Neuronal stem cell (in vitro differentiated cells): ENCODE data around the gene PSD2.

ENCODE experiments used
- DNase-seq: peaks from one replicate; pipeline ENCODE4 v3.0.0-alpha.2; 2013; ENCODE audit warnings: low spot score
- H2AFZ ChIP-seq: one replicate; pipeline ENCODE4 v1.6.1; 2013; ENCODE audit warnings: mild to moderate bottlenecking, low read length, inconsistent platforms
- H2AK5ac ChIP-seq: 2 replicates; pipeline ENCODE4 v1.6.1; 2013; ENCODE audit warnings: low read depth, mild to moderate bottlenecking, inconsistent platforms, low read length, moderate library complexity, mixed read lengths
- H2BK120ac ChIP-seq: 2 replicates; pipeline ENCODE4 v1.6.1; 2013; ENCODE audit warnings: low read depth, mild to moderate bottlenecking, inconsistent platforms, low read length, moderate library complexity, mixed read lengths
- H2BK12ac ChIP-seq: one replicate; pipeline ENCODE4 v1.6.1; 2013; ENCODE audit warnings: low read length, inconsistent platforms
- H2BK15ac ChIP-seq: 2 replicates; pipeline ENCODE4 v1.6.1; 2013; ENCODE audit warnings: mild to moderate bottlenecking, low read length, inconsistent platforms, mixed read lengths
- H2BK5ac ChIP-seq: one replicate; pipeline ENCODE4 v1.6.1; 2013; ENCODE audit warnings: inconsistent platforms, mild to moderate bottlenecking, low read length, moderate library complexity
- H3K14ac ChIP-seq: one replicate; pipeline ENCODE4 v1.6.1; 2013; ENCODE audit warnings: low read length, inconsistent platforms
- H3K18ac ChIP-seq: 2 replicates; pipeline ENCODE4 v1.6.1; 2013; ENCODE audit warnings: low read length, inconsistent platforms
- H3K23ac ChIP-seq: 2 replicates; pipeline ENCODE4 v1.6.1; 2013; ENCODE audit warnings: low read depth, mild to moderate bottlenecking, mixed read lengths, low read length, inconsistent platforms; ENCODE audit not compliant: poor library complexity
- H3K27ac ChIP-seq: replicated peaks from 3 replicates; pipeline ENCODE4 v1.5.1; 2013; ENCODE audit warnings: low read length, inconsistent platforms
- H3K27me3 ChIP-seq, 3 experiments: 2 replicates each; pipeline ENCODE4 v1.6.1; 2013; ENCODE audit warnings: low read length in 3 of 3, mild to moderate bottlenecking in 2 of 3, inconsistent platforms in 1 of 3, low read depth in 1 of 3, mixed read lengths in 1 of 3, moderate library complexity in 1 of 3; ENCODE audit not compliant: control insufficient read depth in 3 of 3, insufficient read depth in 3 of 3
- H3K36me3 ChIP-seq, 2 donors: replicated peaks in 1 of 2; 2 replicates each; pipeline ENCODE4 v1.6.1; 2013; ENCODE audit warnings: low read length in 2 of 2; ENCODE audit not compliant: control insufficient read depth in 2 of 2, insufficient read depth in 2 of 2
- H3K4ac ChIP-seq: 2 replicates; pipeline ENCODE4 v1.6.1; 2013; ENCODE audit warnings: inconsistent platforms, mild to moderate bottlenecking, low read length, moderate library complexity
- H3K4me1 ChIP-seq, 2 donors: 1 replicate in 1 of 2; 2 replicates in 1 of 2; pipeline ENCODE4 v1.6.1; 2013; ENCODE audit warnings: low read length in 2 of 2, low read depth in 1 of 2; ENCODE audit not compliant: control insufficient read depth in 2 of 2, insufficient read depth in 1 of 2
- H3K4me2 ChIP-seq: one replicate; pipeline ENCODE4 v1.6.1; 2013; ENCODE audit warnings: mild to moderate bottlenecking, low read length, inconsistent platforms; ENCODE audit not compliant: insufficient read depth, poor library complexity, severe bottlenecking
- H3K4me3 ChIP-seq, 2 donors: 2 replicates each; pipeline ENCODE4 v1.5.1; 2013; ENCODE audit warnings: low read length in 2 of 2, mild to moderate bottlenecking in 2 of 2, inconsistent platforms in 1 of 2, moderate library complexity in 1 of 2
- H3K79me1 ChIP-seq: one replicate; pipeline ENCODE4 v1.6.1; 2013; ENCODE audit warnings: low read depth, mild to moderate bottlenecking, inconsistent platforms, low read length, moderate library complexity
- H3K9ac ChIP-seq: one replicate; pipeline ENCODE4 v1.6.1; 2013; ENCODE audit warnings: mild to moderate bottlenecking, low read depth, low read length, inconsistent platforms; ENCODE audit not compliant: poor library complexity
- H3K9me3 ChIP-seq, 2 donors: replicated peaks in 1 of 2; 2 replicates each; pipeline versions ENCODE3 to v1.6.1; 2013; ENCODE audit warnings: low read length in 2 of 2, mild to moderate bottlenecking in 2 of 2, inconsistent platforms in 1 of 2, low read depth in 1 of 2, mixed read lengths in 1 of 2, moderate library complexity in 1 of 2; ENCODE audit not compliant: control insufficient read depth in 2 of 2, insufficient read depth in 1 of 2
- H4K8ac ChIP-seq: one replicate; pipeline ENCODE4 v1.6.1; 2013; ENCODE audit warnings: low read depth, mild to moderate bottlenecking, inconsistent platforms, low read length, moderate library complexity
- H4K91ac ChIP-seq: one replicate; pipeline ENCODE4 v1.6.1; 2013; ENCODE audit warnings: low read length, low read depth, mild to moderate bottlenecking, inconsistent platforms; ENCODE audit not compliant: poor library complexity
- WGBS, 2 donors: extraction: QIAGEN DNeasy Blood & Tissue Kit; methylation state at CpG; one replicate each; pipeline ENCODE4 v1.1.7; 2013; ENCODE audit warnings: missing lambda C conversion rate in 2 of 2, mixed read lengths in 1 of 2; ENCODE audit not compliant: insufficient read length in 2 of 2, insufficient replicate concordance in 1 of 2; ENCODE audit errors: extremely low coverage in 2 of 2; 5-methylcytosine and 5-hydroxymethylcytosine counted together

The PSD2 gene

GRCh38 chr5:139825690-139826089 is 30.1 kb downstream of the PSD2 start:
- H2BK15ac ChIP-seq: no peak overlapping the region
- H3K27ac ChIP-seq: no peak overlapping the region
- H2BK5ac ChIP-seq: no peak overlapping the region
- H3K27me3 ChIP-seq: peaks cover 0 to 19% (median 0%) of the 10 kb centered on the region in 3 experiments
- no peaks in the 10 kb centered on the region for H3K79me1 ChIP-seq
- no peak overlapping the region for H3K4ac ChIP-seq
- no peak overlapping the region for H2BK12ac ChIP-seq
- no peak overlapping the region for H3K18ac ChIP-seq
- no peak overlapping the region for H3K14ac ChIP-seq
- H2AK5ac ChIP-seq: no peak overlapping the region
- H3K4me1 ChIP-seq: no peaks in the 10 kb centered on the region
- H3K4me2 ChIP-seq: no peak overlapping the region
- no peak overlapping the region for H3K9ac ChIP-seq
- no peak overlapping the region for H2BK120ac ChIP-seq
- H3K9me3 ChIP-seq: no peaks in the 10 kb centered on the region
- no peak overlapping the region for H4K8ac ChIP-seq
- H2AFZ ChIP-seq: no peak overlapping the region
- no peak overlapping the region for H3K23ac ChIP-seq
- no peak overlapping the region for H3K4me3 ChIP-seq
- WGBS, 2 donors: no CpG with 5 or more reads among the region's 7 CpGs
- H4K91ac ChIP-seq: no peak overlapping the region
- no peak for DNase-seq
- no peaks in the 10 kb centered on the region for H3K36me3 ChIP-seq

- H3K4me2 ChIP-seq: no peak overlapping the region
- H3K36me3 ChIP-seq: no peaks in the 10 kb centered on the region
- no peak overlapping the region for H2BK15ac ChIP-seq
- peaks cover 0 to 2% of the 10 kb centered on the region in 2 donors for H3K9me3 ChIP-seq
- no peak overlapping the region for H2BK12ac ChIP-seq
- no peaks in the 10 kb centered on the region for H3K79me1 ChIP-seq
- no peak overlapping the region for H4K8ac ChIP-seq
- no CpG with 5 or more reads among the region's 8 CpGs for WGBS, 2 donors
- no peak overlapping the region for H3K9ac ChIP-seq
- DNase-seq: no peak
- no peak overlapping the region for H3K4ac ChIP-seq
- no peak overlapping the region for H3K18ac ChIP-seq
- no peak overlapping the region for H3K4me3 ChIP-seq
- no peak overlapping the region for H3K23ac ChIP-seq
- H2BK120ac ChIP-seq: no peak overlapping the region
- peaks cover 0 to 20% (median 4%) of the 10 kb centered on the region in 3 experiments for H3K27me3 ChIP-seq
- no peaks in the 10 kb centered on the region for H3K4me1 ChIP-seq
- H2AK5ac ChIP-seq: no peak overlapping the region
- no peak overlapping the region for H3K14ac ChIP-seq
- no peak overlapping the region for H4K91ac ChIP-seq
- no peak overlapping the region for H3K27ac ChIP-seq
- H2AFZ ChIP-seq: no peak overlapping the region
- H2BK5ac ChIP-seq: no peak overlapping the region
Observed at GRCh38 chr5:139828207-139828895, 32.7 kb downstream of the PSD2 start.

GRCh38 chr5:139829471-139829870 is 33.9 kb downstream of the PSD2 start:
- Histone ChIP-seq H4K91ac (no peak overlapping the region), H2AFZ (no peak overlapping the region), H3K27ac (no peak overlapping the region), H3K27me3 (peaks cover 0 to 20% (median 6%) of the 10 kb centered on the region in 3 experiments), H3K9ac (no peak overlapping the region), H3K36me3 (no peaks in the 10 kb centered on the region), H3K4ac (no peak overlapping the region), H3K4me1 (no peaks in the 10 kb centered on the region), H2BK5ac (no peak overlapping the region), H2BK15ac (no peak overlapping the region), H3K4me3 (no peak overlapping the region), H2BK120ac (no peak overlapping the region), H3K79me1 (no peaks in the 10 kb centered on the region), H3K18ac (no peak overlapping the region), H3K14ac (no peak overlapping the region), H4K8ac (no peak overlapping the region), H3K4me2 (no peak overlapping the region), H3K9me3 (peaks cover 0 to 2% of the 10 kb centered on the region in 2 donors), H2BK12ac (no peak overlapping the region), H3K23ac (no peak overlapping the region), H2AK5ac (no peak overlapping the region)
- WGBS, 2 donors: no CpG with 5 or more reads among the region's 6 CpGs
- DNase-seq: no peak

- H4K91ac ChIP-seq: no peak overlapping the region
- H2BK120ac ChIP-seq: no peak overlapping the region
- no peak overlapping the region for H2BK5ac ChIP-seq
- no peak overlapping the region for H3K4ac ChIP-seq
- no peak for DNase-seq
- no peaks in the 10 kb centered on the region for H3K79me1 ChIP-seq
- no peak overlapping the region for H3K27ac ChIP-seq
- H2AK5ac ChIP-seq: no peak overlapping the region
- H3K36me3 ChIP-seq: no peaks in the 10 kb centered on the region
- H2AFZ ChIP-seq: no peak overlapping the region
- H4K8ac ChIP-seq: no peak overlapping the region
- peaks cover 0 to 17% (median 6%) of the 10 kb centered on the region in 3 experiments for H3K27me3 ChIP-seq
- H3K4me3 ChIP-seq: no peak overlapping the region
- H3K9ac ChIP-seq: no peak overlapping the region
- H2BK12ac ChIP-seq: no peak overlapping the region
- H3K23ac ChIP-seq: no peak overlapping the region
- H2BK15ac ChIP-seq: no peak overlapping the region
- no peak overlapping the region for H3K14ac ChIP-seq
- WGBS, 2 donors: no CpG with 5 or more reads among the region's 3 CpGs
- no peak overlapping the region for H3K18ac ChIP-seq
- no peaks in the 10 kb centered on the region for H3K4me1 ChIP-seq
- no peak overlapping the region for H3K4me2 ChIP-seq
- H3K9me3 ChIP-seq: peaks cover 0 to 2% of the 10 kb centered on the region in 2 donors
Observed at GRCh38 chr5:139831624-139832023, 36.0 kb downstream of the PSD2 start.
